HepG2 (cell line): ENCODE measurements around the gene PDE4D.

Source experiments
- CC2D1A ChIP-seq: sonication (generic); formaldehyde crosslinking; IDR thresholded peaks from 2 replicates; pipeline ENCODE4 v1.8.1; 2023; ENCODE audit warnings: mild to moderate bottlenecking, missing genetic modification reagents
- ESRRA ChIP-seq: sonication (generic); formaldehyde crosslinking; IDR thresholded peaks from 2 replicates; pipeline ENCODE4 v1.5.1; 2020; ENCODE audit warnings: mild to moderate bottlenecking, low read depth, missing genetic modification reagents
- MLXIP ChIP-seq: sonication (generic); formaldehyde crosslinking; IDR thresholded peaks from 2 replicates; pipeline ENCODE4 v1.9.0; 2021; ENCODE audit warnings: missing genetic modification reagents, borderline replicate concordance
- PLRG1 ChIP-seq: fragments of 450-650 bp; conservative IDR thresholded peaks from 2 replicates; pipeline ENCODE4 v1.6.1; 2016
- POLR2A ChIP-seq, 2 experiments: IDR thresholded peaks; 2 replicates each; pipeline ENCODE4 v1.6.1; 2011; ENCODE audit warnings: low read depth in 2 of 2, low read length in 2 of 2, mild to moderate bottlenecking in 1 of 2, moderate library complexity in 1 of 2; ENCODE audit not compliant: insufficient read depth in 1 of 2
- POLR2AphosphoS5 ChIP-seq: IDR thresholded peaks from 2 replicates; pipeline ENCODE4 v1.6.1; 2012; ENCODE audit warnings: low read depth, low read length
- ZNF326 ChIP-seq: sonication (generic); formaldehyde crosslinking; IDR thresholded peaks from 2 replicates; pipeline ENCODE4 v1.4.0; 2020; ENCODE audit warnings: missing genetic modification reagents, borderline replicate concordance
- ZNF768 ChIP-seq: sonication (generic); formaldehyde crosslinking; IDR thresholded peaks from 2 replicates; pipeline ENCODE4 v1.4.0; 2020; ENCODE audit warnings: missing genetic modification reagents
- TF ChIP-seq, protein P1 (sequence below): sonication (generic); formaldehyde crosslinking; IDR thresholded peaks from 2 replicates; pipeline ENCODE4 v1.8.0; 2022; ENCODE audit warnings: mild to moderate bottlenecking, missing genetic modification reagents, moderate library complexity
- TF ChIP-seq, protein P2 (sequence below): sonication (generic); formaldehyde crosslinking; IDR thresholded peaks from 2 replicates; pipeline ENCODE4 v1.5.0; 2020; ENCODE audit warnings: mild to moderate bottlenecking, missing genetic modification reagents, moderate library complexity

DNA sequence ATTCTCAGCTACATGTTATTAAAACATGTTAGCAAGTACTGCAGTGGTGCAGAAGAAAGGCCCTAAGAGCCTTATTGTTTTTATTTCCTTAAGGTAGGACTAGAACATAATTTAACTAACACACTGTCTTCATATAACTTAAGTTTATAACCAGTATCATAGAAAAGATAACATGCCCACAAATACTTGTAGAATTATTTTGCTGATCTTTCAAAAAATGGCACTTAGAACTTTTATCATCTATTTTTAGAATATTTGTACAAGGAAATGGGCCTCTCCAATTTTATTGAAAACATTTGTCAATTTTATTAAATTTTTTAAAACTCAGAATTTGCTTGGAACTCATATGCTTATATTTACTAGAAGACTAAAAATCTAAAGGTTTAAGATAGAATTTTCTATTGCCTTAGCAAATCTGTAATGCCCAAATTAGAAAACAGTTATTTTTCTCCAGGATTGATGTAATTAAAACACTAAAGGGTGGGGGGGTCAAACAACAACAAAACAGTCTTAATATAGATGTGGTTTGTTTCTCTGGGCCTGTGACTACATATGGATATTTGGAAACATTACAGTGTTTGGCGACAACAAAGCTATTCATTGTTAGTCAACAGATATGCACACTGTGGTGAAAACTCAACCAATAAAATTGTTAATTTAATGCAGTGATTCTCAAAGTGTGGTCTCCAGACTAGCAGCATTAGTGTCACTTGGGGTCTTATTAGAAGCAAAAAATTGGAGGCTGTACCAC lies 360.4 kb downstream of the PDE4D start:
- no peak for TF ChIP-seq CC2D1A (CRISPR knock-in tag)
- TF ChIP-seq, protein P1, sequence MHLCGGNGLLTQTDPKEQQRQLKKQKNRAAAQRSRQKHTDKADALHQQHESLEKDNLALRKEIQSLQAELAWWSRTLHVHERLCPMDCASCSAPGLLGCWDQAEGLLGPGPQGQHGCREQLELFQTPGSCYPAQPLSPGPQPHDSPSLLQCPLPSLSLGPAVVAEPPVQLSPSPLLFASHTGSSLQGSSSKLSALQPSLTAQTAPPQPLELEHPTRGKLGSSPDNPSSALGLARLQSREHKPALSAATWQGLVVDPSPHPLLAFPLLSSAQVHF: no peak
- no peak for TF ChIP-seq POLR2AphosphoS5
- TF ChIP-seq ESRRA (CRISPR knock-in tag): no peak
- TF ChIP-seq ZNF768 (CRISPR knock-in tag): no peak
- TF ChIP-seq ZNF326 (CRISPR knock-in tag): no peak
- TF ChIP-seq, protein P2, sequence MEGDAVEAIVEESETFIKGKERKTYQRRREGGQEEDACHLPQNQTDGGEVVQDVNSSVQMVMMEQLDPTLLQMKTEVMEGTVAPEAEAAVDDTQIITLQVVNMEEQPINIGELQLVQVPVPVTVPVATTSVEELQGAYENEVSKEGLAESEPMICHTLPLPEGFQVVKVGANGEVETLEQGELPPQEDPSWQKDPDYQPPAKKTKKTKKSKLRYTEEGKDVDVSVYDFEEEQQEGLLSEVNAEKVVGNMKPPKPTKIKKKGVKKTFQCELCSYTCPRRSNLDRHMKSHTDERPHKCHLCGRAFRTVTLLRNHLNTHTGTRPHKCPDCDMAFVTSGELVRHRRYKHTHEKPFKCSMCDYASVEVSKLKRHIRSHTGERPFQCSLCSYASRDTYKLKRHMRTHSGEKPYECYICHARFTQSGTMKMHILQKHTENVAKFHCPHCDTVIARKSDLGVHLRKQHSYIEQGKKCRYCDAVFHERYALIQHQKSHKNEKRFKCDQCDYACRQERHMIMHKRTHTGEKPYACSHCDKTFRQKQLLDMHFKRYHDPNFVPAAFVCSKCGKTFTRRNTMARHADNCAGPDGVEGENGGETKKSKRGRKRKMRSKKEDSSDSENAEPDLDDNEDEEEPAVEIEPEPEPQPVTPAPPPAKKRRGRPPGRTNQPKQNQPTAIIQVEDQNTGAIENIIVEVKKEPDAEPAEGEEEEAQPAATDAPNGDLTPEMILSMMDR (CRISPR knock-in tag): no peak
- TF ChIP-seq POLR2A (IDR thresholded peaks at IDR 0.05; ENCODE audit: insufficient read depth in 1 of 2, low read depth in 2 of 2, low read length in 2 of 2): no peak
- no peak for TF ChIP-seq PLRG1
- no peak for TF ChIP-seq MLXIP
